HS-5 (cell line): ENCODE results near the gene EFNB1.

Experiments
- DNase-seq: peaks from one replicate; pipeline ENCODE4 v3.0.0-alpha.2; 2012; ENCODE audit warnings: low read depth

The EFNB1 gene

DNA sequence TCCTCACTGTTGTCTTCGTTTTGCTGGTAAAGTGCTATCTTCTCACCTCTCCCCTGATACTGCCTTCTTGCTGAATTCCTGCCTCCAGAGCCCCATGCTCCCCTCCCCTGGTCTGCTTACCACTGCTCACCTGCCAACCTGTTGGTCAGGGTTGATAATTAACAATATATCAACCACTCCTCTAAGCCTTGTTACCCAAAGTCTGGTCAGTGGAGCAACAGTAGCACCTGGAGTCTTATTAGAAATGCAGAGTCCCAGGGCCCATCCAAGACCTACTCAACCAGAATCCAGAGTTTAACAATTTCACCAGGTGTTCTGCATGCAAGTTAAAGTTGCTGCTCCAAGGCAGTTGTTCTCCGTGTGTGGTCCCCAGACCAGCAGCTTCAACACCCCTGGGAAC is 55.0 kb downstream of the EFNB1 start:
- DNase-seq = no peak

DNA sequence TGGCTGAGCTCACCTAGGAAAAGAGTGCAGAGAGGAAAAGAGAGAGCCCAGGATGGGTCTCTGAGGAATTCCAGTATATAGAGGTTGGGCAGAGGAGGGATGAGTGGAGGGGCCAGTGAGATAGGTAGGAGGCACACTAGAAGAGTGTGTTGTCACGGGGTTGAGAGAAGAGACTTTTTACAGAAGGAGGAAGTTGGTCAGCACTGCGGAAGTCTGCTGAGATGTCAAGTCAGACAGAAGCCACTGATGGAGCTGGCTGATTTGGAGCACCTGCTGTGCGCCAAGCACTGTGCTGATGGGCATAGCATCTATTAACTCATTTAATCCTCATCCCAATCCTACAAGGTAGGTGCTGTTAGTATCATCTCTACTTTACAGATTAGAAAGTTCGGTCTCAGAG is 60.4 kb downstream of the EFNB1 start:
- DNase-seq = no peak
